ENCODE measurements around the gene XKRX. TPM values are rescaled to one million over a fixed set of nuclear protein-coding genes. Genes with fewer than 3 reads are reported as not detected.

XKRX gene
- total and polyA plus RNA-seq, 2 donors (not counting 1 experiment from before 2014, with no cell fraction given) = 0.02 to 0.17 TPM

DNA sequence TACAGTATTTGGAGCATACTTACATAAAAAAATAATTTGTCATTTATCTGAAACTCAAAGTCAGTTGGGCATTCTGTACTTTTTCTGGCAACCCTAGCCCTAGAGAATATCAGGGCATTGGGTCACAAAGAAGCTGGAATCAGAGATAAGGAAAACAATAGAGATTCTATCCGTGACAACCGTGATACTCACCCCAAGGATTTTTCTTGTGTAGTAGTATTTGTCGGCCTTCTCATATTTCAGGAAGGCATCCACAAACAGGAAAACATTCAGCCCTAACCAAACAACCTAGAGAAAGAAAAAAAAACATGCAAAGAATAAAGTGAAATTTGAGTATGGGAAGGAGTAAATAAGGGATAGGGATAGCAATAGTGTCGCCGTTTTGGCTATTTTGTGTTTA lies 58.2 kb downstream of the XKRX start:
- no peak overlapping the region for H3K4me3 ChIP-seq (replicated peaks in 1 of 4; ENCODE audit: control extremely low read depth in 1 of 4, insufficient read depth in 1 of 4, low read depth in 3 of 4, low read length in 4 of 4)
- no peaks in the 10 kb centered on the region for H3K36me3 ChIP-seq (ENCODE audit: control insufficient read depth, insufficient read depth, low read length)
- no peak for TF ChIP-seq EZH2 (IDR thresholded peaks at IDR 0.05; ENCODE audit: low read length, missing control alignments)
- TF ChIP-seq, protein P1, sequence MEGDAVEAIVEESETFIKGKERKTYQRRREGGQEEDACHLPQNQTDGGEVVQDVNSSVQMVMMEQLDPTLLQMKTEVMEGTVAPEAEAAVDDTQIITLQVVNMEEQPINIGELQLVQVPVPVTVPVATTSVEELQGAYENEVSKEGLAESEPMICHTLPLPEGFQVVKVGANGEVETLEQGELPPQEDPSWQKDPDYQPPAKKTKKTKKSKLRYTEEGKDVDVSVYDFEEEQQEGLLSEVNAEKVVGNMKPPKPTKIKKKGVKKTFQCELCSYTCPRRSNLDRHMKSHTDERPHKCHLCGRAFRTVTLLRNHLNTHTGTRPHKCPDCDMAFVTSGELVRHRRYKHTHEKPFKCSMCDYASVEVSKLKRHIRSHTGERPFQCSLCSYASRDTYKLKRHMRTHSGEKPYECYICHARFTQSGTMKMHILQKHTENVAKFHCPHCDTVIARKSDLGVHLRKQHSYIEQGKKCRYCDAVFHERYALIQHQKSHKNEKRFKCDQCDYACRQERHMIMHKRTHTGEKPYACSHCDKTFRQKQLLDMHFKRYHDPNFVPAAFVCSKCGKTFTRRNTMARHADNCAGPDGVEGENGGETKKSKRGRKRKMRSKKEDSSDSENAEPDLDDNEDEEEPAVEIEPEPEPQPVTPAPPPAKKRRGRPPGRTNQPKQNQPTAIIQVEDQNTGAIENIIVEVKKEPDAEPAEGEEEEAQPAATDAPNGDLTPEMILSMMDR (conservative IDR thresholded peaks at IDR 0.05 in 1 of 2, IDR thresholded peaks at IDR 0.05 in 1 of 2; ENCODE audit: low read depth in 1 of 2, low read length in 2 of 2) = no peak
- no peak for DNase-seq (ENCODE audit: low read depth in 2 of 2)
- H4K20me1 ChIP-seq (ENCODE audit: control insufficient read depth, extremely low read depth, insufficient read depth, low read length) = no peaks in the 10 kb centered on the region
- H3K27me3 ChIP-seq (ENCODE audit: control insufficient read depth, insufficient read depth, low read length) = no peaks in the 10 kb centered on the region
- H3K79me2 ChIP-seq (ENCODE audit: control insufficient read depth, insufficient read depth, low read length) = no peaks in the 10 kb centered on the region
- no peaks in the 10 kb centered on the region for H3K4me1 ChIP-seq (ENCODE audit: control insufficient read depth, extremely low read depth, insufficient read depth, low read length)
- no peak overlapping the region for H3K9ac ChIP-seq (ENCODE audit: insufficient read depth, low read length)
- no peaks in the 10 kb centered on the region for H3K9me3 ChIP-seq (ENCODE audit: control insufficient read depth, insufficient read depth, low read depth, low read length)
- H3K4me2 ChIP-seq (ENCODE audit: extremely low read depth, insufficient read depth, low read length) = no peak overlapping the region
- H2AFZ ChIP-seq (ENCODE audit: low read length) = no peak overlapping the region
- H3K27ac ChIP-seq (ENCODE audit: insufficient read depth, low read length) = no peak overlapping the region

DNA sequence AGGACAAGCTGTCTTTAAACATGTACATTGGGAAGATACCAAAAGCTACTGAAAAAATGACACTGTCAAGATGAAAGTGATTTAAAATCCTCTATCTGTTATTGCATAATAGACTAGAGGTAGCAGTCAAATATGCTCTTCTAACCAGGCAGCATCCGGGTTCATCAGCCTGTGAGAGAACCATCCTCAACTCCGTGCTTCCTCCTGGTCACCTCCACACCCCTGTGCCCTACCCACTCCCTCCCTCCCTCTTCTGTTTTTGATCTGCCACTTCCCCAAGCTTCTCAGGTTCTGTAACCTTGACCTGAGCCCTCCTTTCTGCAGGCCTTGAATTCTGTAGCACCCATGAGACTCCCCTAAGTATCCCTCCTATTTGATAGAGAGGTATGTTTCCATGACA lies 60.4 kb downstream of the XKRX start:
- Histone ChIP-seq H3K27me3 (ENCODE audit: control insufficient read depth, insufficient read depth, low read length) (no peaks in the 10 kb centered on the region), H3K27ac (ENCODE audit: insufficient read depth, low read length) (no peak overlapping the region)
- TF ChIP-seq, protein P1 (conservative IDR thresholded peaks at IDR 0.05 in 1 of 2, IDR thresholded peaks at IDR 0.05 in 1 of 2; ENCODE audit: low read depth in 1 of 2, low read length in 2 of 2) = no peak
- TF ChIP-seq EZH2 (IDR thresholded peaks at IDR 0.05; ENCODE audit: low read length, missing control alignments) = no peak

DNA sequence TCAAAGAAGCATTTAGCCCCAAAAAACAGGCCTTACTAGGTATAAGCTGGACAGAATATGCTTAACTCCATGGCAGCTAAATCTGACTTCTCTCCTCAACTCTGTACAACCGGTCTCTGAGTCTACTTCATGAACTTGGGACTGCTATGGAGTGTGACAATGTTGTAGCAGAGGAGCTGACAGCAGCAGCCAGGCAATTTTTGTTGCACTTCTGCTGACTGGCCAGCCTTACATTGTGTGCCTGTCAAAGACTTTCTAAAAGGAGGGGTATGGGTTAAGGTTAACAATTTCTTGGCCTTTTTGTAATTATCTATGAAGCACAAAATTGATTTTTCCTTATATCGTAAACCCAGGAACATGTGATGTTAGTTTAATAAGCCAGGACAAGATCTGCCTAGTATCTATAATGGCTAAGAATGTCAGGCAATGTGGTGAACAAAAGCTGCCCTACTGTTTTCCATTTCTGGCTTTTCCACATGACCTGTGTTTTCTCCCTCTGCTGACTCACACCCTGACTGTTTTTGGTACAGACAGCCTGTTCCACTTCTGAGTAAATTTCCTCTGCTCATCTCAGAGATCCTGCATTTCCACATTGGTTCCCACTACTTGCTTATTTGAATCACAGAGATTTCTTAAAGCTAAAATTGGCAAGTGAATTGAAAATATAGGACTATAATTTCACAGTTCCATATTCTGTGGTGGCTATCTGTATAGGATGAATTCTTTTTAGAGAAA lies 63.9 kb downstream of the XKRX start:
- no peaks in the 10 kb centered on the region for H3K4me1 ChIP-seq (ENCODE audit: control insufficient read depth, extremely low read depth, insufficient read depth, low read length)
- no peaks in the 10 kb centered on the region for H3K79me2 ChIP-seq (ENCODE audit: control insufficient read depth, insufficient read depth, low read length)
- H3K9ac ChIP-seq (ENCODE audit: insufficient read depth, low read length) = no peak overlapping the region
- no peak overlapping the region for H3K27ac ChIP-seq (ENCODE audit: insufficient read depth, low read length)
- DNase-seq (ENCODE audit: low read depth in 2 of 2) = peak; percentile 48 to 52
- H3K27me3 ChIP-seq (ENCODE audit: control insufficient read depth, insufficient read depth, low read length) = no peaks in the 10 kb centered on the region
- H3K4me3 ChIP-seq (replicated peaks in 1 of 4; ENCODE audit: control extremely low read depth in 1 of 4, insufficient read depth in 1 of 4, low read depth in 3 of 4, low read length in 4 of 4) = no peak overlapping the region
- H4K20me1 ChIP-seq (ENCODE audit: control insufficient read depth, extremely low read depth, insufficient read depth, low read length) = no peaks in the 10 kb centered on the region
- no peaks in the 10 kb centered on the region for H3K9me3 ChIP-seq (ENCODE audit: control insufficient read depth, insufficient read depth, low read depth, low read length)
- H3K4me2 ChIP-seq (ENCODE audit: extremely low read depth, insufficient read depth, low read length) = no peak overlapping the region
- TF ChIP-seq, protein P1 (conservative IDR thresholded peaks at IDR 0.05 in 1 of 2, IDR thresholded peaks at IDR 0.05 in 1 of 2; ENCODE audit: low read depth in 1 of 2, low read length in 2 of 2) = no peak
- no peak for TF ChIP-seq EZH2 (IDR thresholded peaks at IDR 0.05; ENCODE audit: low read length, missing control alignments)
- no peaks in the 10 kb centered on the region for H3K36me3 ChIP-seq (ENCODE audit: control insufficient read depth, insufficient read depth, low read length)
- H2AFZ ChIP-seq (ENCODE audit: low read length) = no peak overlapping the region

More for the DNA sequence above, 60.4 kb downstream of the XKRX start:
- Histone ChIP-seq H4K20me1 (ENCODE audit: control insufficient read depth, extremely low read depth, insufficient read depth, low read length) (no peaks in the 10 kb centered on the region), H3K4me1 (ENCODE audit: control insufficient read depth, extremely low read depth, insufficient read depth, low read length) (no peaks in the 10 kb centered on the region), H3K4me2 (ENCODE audit: extremely low read depth, insufficient read depth, low read length) (no peak overlapping the region), H2AFZ (ENCODE audit: low read length) (no peak overlapping the region), H3K9me3 (ENCODE audit: control insufficient read depth, insufficient read depth, low read depth, low read length) (no peaks in the 10 kb centered on the region), H3K4me3 (replicated peaks in 1 of 4; ENCODE audit: control extremely low read depth in 1 of 4, insufficient read depth in 1 of 4, low read depth in 3 of 4, low read length in 4 of 4) (no peak overlapping the region), H3K36me3 (ENCODE audit: control insufficient read depth, insufficient read depth, low read length) (no peaks in the 10 kb centered on the region), H3K9ac (ENCODE audit: insufficient read depth, low read length) (no peak overlapping the region), H3K79me2 (ENCODE audit: control insufficient read depth, insufficient read depth, low read length) (no peaks in the 10 kb centered on the region)
- DNase-seq (ENCODE audit: low read depth in 2 of 2) = no peak

Other genes with a start within 250 kb of the XKRX start
- 4.6 and 8.8 TPM in 2 replicates for gene SYTL4, start 196.8 kb downstream of the XKRX start, total RNA-seq
- gene SYTL4, start 196.8 kb downstream of the XKRX start, polyA plus RNA-seq = 2.9 and 5.7 TPM in 2 replicates
- gene CSTF2, start 108.5 kb downstream of the XKRX start, total RNA-seq = 11.4 and 13.4 TPM in 2 replicates
- 16.3 and 25.6 TPM in 2 replicates for gene CSTF2, start 108.5 kb downstream of the XKRX start, polyA plus RNA-seq
- not detected in 2 replicates for gene NOX1, start 54.6 kb downstream of the XKRX start, total RNA-seq
- not detected in 2 replicates for gene NOX1, start 54.6 kb downstream of the XKRX start, polyA plus RNA-seq
- not detected in 2 replicates for gene ARL13A, start 40.8 kb upstream of the XKRX start, total RNA-seq
- not detected in 2 replicates for gene ARL13A, start 40.8 kb upstream of the XKRX start, polyA plus RNA-seq
- gene TRMT2B, start 123.2 kb upstream of the XKRX start, total RNA-seq = 10.3 and 14.2 TPM in 2 replicates
- 6.9 and 11.1 TPM in 2 replicates for gene TRMT2B, start 123.2 kb upstream of the XKRX start, polyA plus RNA-seq
- 11.6 and 28.6 TPM in 2 replicates for gene TMEM35A, start 150.0 kb upstream of the XKRX start, total RNA-seq
- gene TMEM35A, start 150.0 kb upstream of the XKRX start, polyA plus RNA-seq = 25.8 and 46.0 TPM in 2 replicates
- 4.9 and 11.2 TPM in 2 replicates for gene CENPI, start 169.3 kb upstream of the XKRX start, total RNA-seq
- 4.3 and 13.0 TPM in 2 replicates for gene CENPI, start 169.3 kb upstream of the XKRX start, polyA plus RNA-seq